GM12878 (cell line): Measurements from ENCODE around the gene ERC1. TPM values are rescaled to one million over a fixed set of nuclear protein-coding genes. Genes with fewer than 3 reads are reported as not detected.

ENCODE experiments used
- ATAC-seq: fragments of 200-7000 bp; cut with Tn5 transposase; 3 replicates; pipeline ENCODE4 v1.9.1; 2020; ENCODE audit warnings: mild to moderate bottlenecking, moderate library complexity
- BruUV-seq: library from RNA; stranded (reverse); fragments of 400-500 nt; replicated peaks from 2 replicates; lab custom pipeline; 2021; lab: Mats Ljungman, UMichigan
- CTCF ChIA-PET: fragments of 300-600 bp; sonication (Branson Sonifier 250); formaldehyde crosslinking; extraction: SDS; loops from one replicate; lab custom pipeline; 2021; ENCODE audit warnings: inconsistent platforms; lab: Yijun Ruan, JAX
- POLR2A ChIA-PET: fragments of 350-600 bp; formaldehyde crosslinking; extraction: SDS; loops from one replicate; lab custom pipeline; 2021; ENCODE audit warnings: inconsistent platforms; lab: Charles Lee
- RAD21 ChIA-PET: fragments of 300-600 bp; sonication (Branson Sonifier 250); formaldehyde crosslinking; loops from one replicate; lab custom pipeline; 2023; ENCODE audit warnings: antibody characterized with exemption; ENCODE audit not compliant: unreplicated experiment; lab: Charles Lee
- SMC1A ChIA-PET: fragments of 300-600 bp; sonication (Branson Sonifier 250); formaldehyde crosslinking; loops from one replicate; lab custom pipeline; 2023; ENCODE audit not compliant: unreplicated experiment, uncharacterized antibody; lab: Charles Lee
- DNase-seq: peaks from one replicate; pipeline ENCODE4 v3.0.0-alpha.2; 2011; ENCODE audit warnings: low read depth, low spot score
- FAIRE-seq: peaks from 3 replicates; lab custom pipeline; 2011; peaks lifted over from hg19 to GRCh38; lab: Jason Lieb, UNC
- H2AFZ ChIP-seq: 2 replicates; pipeline ENCODE4 v1.6.0; 2011; ENCODE audit warnings: low read depth, low read length, control low read depth; ENCODE audit not compliant: control insufficient read depth
- H3K27ac ChIP-seq: 2 replicates; pipeline ENCODE4 v1.5.1; 2011; ENCODE audit warnings: control low read depth; ENCODE audit not compliant: control insufficient read depth, insufficient read depth
- H3K27me3 ChIP-seq, 2 experiments: replicated peaks in 1 of 2; 2 replicates each; pipeline versions ENCODE4 v1.6.0 to v1.6.1; 2011; ENCODE audit warnings: low read length in 1 of 2; ENCODE audit not compliant: control insufficient read depth in 2 of 2, insufficient read depth in 2 of 2
- H3K36me3 ChIP-seq, 2 experiments: 2 replicates each; pipeline ENCODE4 v1.5.1; 2011; ENCODE audit warnings: low read length in 1 of 2; ENCODE audit not compliant: control insufficient read depth in 2 of 2, insufficient read depth in 2 of 2
- H3K4me1 ChIP-seq: 2 replicates; pipeline ENCODE4 v1.6.1; 2011; ENCODE audit warnings: mild to moderate bottlenecking, low read length, moderate library complexity, mixed read lengths; ENCODE audit not compliant: control insufficient read depth, insufficient read depth
- H3K4me2 ChIP-seq: 2 replicates; pipeline ENCODE4 v1.6.0; 2011; ENCODE audit warnings: control low read depth; ENCODE audit not compliant: control insufficient read depth, insufficient read depth
- H3K4me3 ChIP-seq: fragments of 200-600 bp; sonication (generic); 2 replicates; pipeline ENCODE4 v1.5.1; 2016
- H3K79me2 ChIP-seq: 2 replicates; pipeline ENCODE4 v1.6.0; 2011; ENCODE audit warnings: low read length; ENCODE audit not compliant: control insufficient read depth, insufficient read depth
- H3K9ac ChIP-seq: 2 replicates; pipeline ENCODE4 v1.8.0; 2011; ENCODE audit warnings: low read length, control low read depth, mixed read lengths; ENCODE audit not compliant: control insufficient read depth, insufficient read depth
- H3K9me3 ChIP-seq: replicated peaks from 3 replicates; pipeline ENCODE4 v1.5.1; 2011; ENCODE audit warnings: mild to moderate bottlenecking, low read length; ENCODE audit not compliant: control insufficient read depth, insufficient read depth
- H4K20me1 ChIP-seq: 2 replicates; pipeline ENCODE4 v1.6.0; 2011; ENCODE audit not compliant: control insufficient read depth, insufficient read depth
- BHLHE40 ChIP-seq, 2 experiments: fragments of 450-650 bp in 1 of 2; IDR thresholded peaks; 2 replicates each; pipeline ENCODE4 v1.6.1; 2011 to 2017; ENCODE audit warnings: low read depth in 2 of 2, borderline replicate concordance in 1 of 2, improper control_type of control experiment in 1 of 2, low read length in 1 of 2, mild to moderate bottlenecking in 1 of 2
- EGR1 ChIP-seq, 2 experiments: IDR thresholded peaks; 1 replicate in 1 of 2; 2 replicates in 1 of 2; pipeline ENCODE4 v1.6.1; 2011 to 2012; ENCODE audit warnings: low read depth in 2 of 2, low read length in 2 of 2, borderline replicate concordance in 1 of 2, mild to moderate bottlenecking in 1 of 2, moderate library complexity in 1 of 2
- HDGF ChIP-seq: fragments of 450-650 bp; IDR thresholded peaks from 2 replicates; pipeline ENCODE4 v1.6.1; 2016; ENCODE audit warnings: antibody characterized with exemption
- POLR2A ChIP-seq: IDR thresholded peaks from 2 replicates; pipeline ENCODE4 v1.6.1; 2011; ENCODE audit warnings: low read depth, mild to moderate bottlenecking, low read length
- RB1 ChIP-seq: fragments of 450-650 bp; formaldehyde crosslinking; IDR thresholded peaks from 2 replicates; pipeline ENCODE4 v1.6.1; 2017; ENCODE audit warnings: mild to moderate bottlenecking, borderline replicate concordance
- RFX5 ChIP-seq: IDR thresholded peaks from 2 replicates; pipeline ENCODE4 v1.6.1; 2011; ENCODE audit warnings: low read depth, low read length, improper control_type of control experiment
- RUNX3 ChIP-seq: IDR thresholded peaks from 2 replicates; pipeline ENCODE4 v1.6.1; 2012; ENCODE audit warnings: low read length, inconsistent platforms
- SMAD5 ChIP-seq: IDR thresholded peaks from 2 replicates; pipeline ENCODE4 v1.6.1; 2016; ENCODE audit warnings: antibody characterized with exemption, low read depth
- TCF12 ChIP-seq: IDR thresholded peaks from 2 replicates; pipeline ENCODE4 v1.6.1; 2011; ENCODE audit warnings: low read depth, mild to moderate bottlenecking, low read length
- TCF3 ChIP-seq: IDR thresholded peaks from 2 replicates; pipeline ENCODE4 v1.6.1; 2012; ENCODE audit warnings: low read depth, mild to moderate bottlenecking, low read length, borderline replicate concordance; ENCODE audit not compliant: insufficient read depth
- TCF7 ChIP-seq: IDR thresholded peaks from 2 replicates; pipeline ENCODE4 v1.6.1; 2014; ENCODE audit warnings: antibody characterized with exemption, borderline replicate concordance
- ZNF207 ChIP-seq: fragments of 450-650 bp; IDR thresholded peaks from 2 replicates; pipeline ENCODE4 v1.6.1; 2014; ENCODE audit warnings: antibody characterized with exemption, mild to moderate bottlenecking, borderline replicate concordance
- WGBS: methylation state at CpG from one replicate; pipeline ENCODE4 v1.1.6; 2016; ENCODE audit warnings: low lambda C conversion rate; ENCODE audit not compliant: insufficient replicate concordance, insufficient coverage; ENCODE audit errors: missing lambda C conversion rate; 5-methylcytosine and 5-hydroxymethylcytosine counted together
- in situ Hi-C: fragments of 300-500 bp; cut with MboI; formaldehyde crosslinking; loops from 9 replicates; pipeline ENCODE4 v1.14.3; 2018; ENCODE audit warnings: mixed read lengths
- intact Hi-C: fragments of 100-400 bp; cut with micrococcal nuclease; formaldehyde crosslinking; loops from one replicate; pipeline ENCODE4 v1.14.2; 2022; ENCODE audit not compliant: unreplicated experiment
- polyA plus RNA-seq, 11 experiments: library from polyadenylated mRNA; depleted of rRNA in 4 of 11; unstranded in 6 of 11; stranded (reverse) in 5 of 11; fragments of >200 nt; fragmentation: Nextera tagmentation in 4 of 11; fragmentation: Illumina TruSeq in 1 of 11; extraction: Ambion mirVana in 4 of 11; extraction: Trizol in 1 of 11; gene quantifications; 1 replicate in 1 of 11; 2 replicates in 10 of 11; pipeline versions ENCODE4 v1.2.1 to v1.2.3, GENCODE V29; 2011 to 2016; ENCODE audit warnings: inconsistent platforms in 2 of 11, missing spikeins in 2 of 11, low read depth in 1 of 11
- total RNA-seq, 4 experiments: library from RNA; depleted of rRNA in 3 of 4; stranded (reverse); fragments of >200 nt in 3 of 4; fragmentation: Illumina TruSeq in 1 of 4; extraction: Trizol in 1 of 4; gene quantifications; 2 replicates each; pipeline versions ENCODE4 v1.2.1 to v1.2.3, GENCODE V29; 2013 to 2021
- TF ChIP-seq, protein P1 (sequence below): fragments of 450-650 bp; IDR thresholded peaks from 2 replicates; pipeline ENCODE4 v1.6.1; 2017; ENCODE audit warnings: mild to moderate bottlenecking
- TF ChIP-seq, protein P2 (sequence below): IDR thresholded peaks from 2 replicates; pipeline ENCODE4 v1.6.1; 2012; ENCODE audit warnings: low read depth, low read length, improper control_type of control experiment
- TF ChIP-seq, protein P3 (sequence below): fragments of 450-650 bp; IDR thresholded peaks from 2 replicates; pipeline ENCODE4 v1.6.1; 2017; ENCODE audit warnings: low read depth, mild to moderate bottlenecking, moderate library complexity

ERC1 gene
- total and polyA plus RNA-seq, 10 of the 15 experiments (the other 5 are each of a cell fraction or from before 2014, with no cell fraction given): 0.75 to 8.0 (median 5.0) TPM

DNA sequence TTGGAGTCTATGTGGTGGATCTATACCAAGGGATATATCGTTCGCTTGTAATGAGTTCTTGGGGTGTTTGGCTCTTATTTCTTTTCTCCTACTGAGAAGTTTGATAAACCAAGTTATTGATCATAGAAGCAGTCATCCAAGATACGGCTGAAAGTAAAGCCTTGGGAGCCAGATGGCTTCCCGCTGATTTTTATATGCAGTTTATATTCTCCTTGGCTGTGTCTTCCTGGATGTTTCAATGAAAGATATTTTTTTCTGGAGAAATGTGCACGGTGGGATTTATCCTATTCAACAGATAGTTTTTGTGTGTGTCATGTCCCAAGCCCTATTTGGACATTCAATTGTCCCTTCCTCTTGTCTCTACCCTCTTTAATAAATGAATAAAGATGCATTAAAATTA, 289.0 kb downstream of the ERC1 start:
- 54% methylated on average over 5 of the region's 5 CpGs for WGBS
- FAIRE-seq (no peak), DNase-seq (no peak), ATAC-seq (no peak)
- no peak for TF ChIP-seq HDGF
- no peak for TF ChIP-seq BHLHE40 (IDR thresholded peaks at IDR 0.05; ENCODE audit: borderline replicate concordance in 1 of 2, low read depth in 2 of 2, low read length in 1 of 2)
- TF ChIP-seq RFX5: no peak
- no peak for TF ChIP-seq EGR1 (IDR thresholded peaks at IDR 0.05; ENCODE audit: borderline replicate concordance in 1 of 2, low read depth in 2 of 2, low read length in 2 of 2)
- TF ChIP-seq RB1: no peak
- TF ChIP-seq POLR2A: no peak
- TF ChIP-seq SMAD5: no peak
- no peak for TF ChIP-seq RUNX3
- TF ChIP-seq, protein P1, sequence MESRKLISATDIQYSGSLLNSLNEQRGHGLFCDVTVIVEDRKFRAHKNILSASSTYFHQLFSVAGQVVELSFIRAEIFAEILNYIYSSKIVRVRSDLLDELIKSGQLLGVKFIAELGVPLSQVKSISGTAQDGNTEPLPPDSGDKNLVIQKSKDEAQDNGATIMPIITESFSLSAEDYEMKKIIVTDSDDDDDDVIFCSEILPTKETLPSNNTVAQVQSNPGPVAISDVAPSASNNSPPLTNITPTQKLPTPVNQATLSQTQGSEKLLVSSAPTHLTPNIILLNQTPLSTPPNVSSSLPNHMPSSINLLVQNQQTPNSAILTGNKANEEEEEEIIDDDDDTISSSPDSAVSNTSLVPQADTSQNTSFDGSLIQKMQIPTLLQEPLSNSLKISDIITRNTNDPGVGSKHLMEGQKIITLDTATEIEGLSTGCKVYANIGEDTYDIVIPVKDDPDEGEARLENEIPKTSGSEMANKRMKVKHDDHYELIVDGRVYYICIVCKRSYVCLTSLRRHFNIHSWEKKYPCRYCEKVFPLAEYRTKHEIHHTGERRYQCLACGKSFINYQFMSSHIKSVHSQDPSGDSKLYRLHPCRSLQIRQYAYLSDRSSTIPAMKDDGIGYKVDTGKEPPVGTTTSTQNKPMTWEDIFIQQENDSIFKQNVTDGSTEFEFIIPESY: no peak
- TF ChIP-seq, protein P2, sequence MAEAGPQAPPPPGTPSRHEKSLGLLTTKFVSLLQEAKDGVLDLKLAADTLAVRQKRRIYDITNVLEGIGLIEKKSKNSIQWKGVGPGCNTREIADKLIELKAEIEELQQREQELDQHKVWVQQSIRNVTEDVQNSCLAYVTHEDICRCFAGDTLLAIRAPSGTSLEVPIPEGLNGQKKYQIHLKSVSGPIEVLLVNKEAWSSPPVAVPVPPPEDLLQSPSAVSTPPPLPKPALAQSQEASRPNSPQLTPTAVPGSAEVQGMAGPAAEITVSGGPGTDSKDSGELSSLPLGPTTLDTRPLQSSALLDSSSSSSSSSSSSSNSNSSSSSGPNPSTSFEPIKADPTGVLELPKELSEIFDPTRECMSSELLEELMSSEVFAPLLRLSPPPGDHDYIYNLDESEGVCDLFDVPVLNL: no peak
- TF ChIP-seq, protein P3, sequence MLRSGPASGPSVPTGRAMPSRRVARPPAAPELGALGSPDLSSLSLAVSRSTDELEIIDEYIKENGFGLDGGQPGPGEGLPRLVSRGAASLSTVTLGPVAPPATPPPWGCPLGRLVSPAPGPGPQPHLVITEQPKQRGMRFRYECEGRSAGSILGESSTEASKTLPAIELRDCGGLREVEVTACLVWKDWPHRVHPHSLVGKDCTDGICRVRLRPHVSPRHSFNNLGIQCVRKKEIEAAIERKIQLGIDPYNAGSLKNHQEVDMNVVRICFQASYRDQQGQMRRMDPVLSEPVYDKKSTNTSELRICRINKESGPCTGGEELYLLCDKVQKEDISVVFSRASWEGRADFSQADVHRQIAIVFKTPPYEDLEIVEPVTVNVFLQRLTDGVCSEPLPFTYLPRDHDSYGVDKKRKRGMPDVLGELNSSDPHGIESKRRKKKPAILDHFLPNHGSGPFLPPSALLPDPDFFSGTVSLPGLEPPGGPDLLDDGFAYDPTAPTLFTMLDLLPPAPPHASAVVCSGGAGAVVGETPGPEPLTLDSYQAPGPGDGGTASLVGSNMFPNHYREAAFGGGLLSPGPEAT: no peak
- no peak for TF ChIP-seq TCF3
- TF ChIP-seq TCF12: no peak
- no peak for TF ChIP-seq ZNF207
- TF ChIP-seq TCF7: no peak
- RAD21 ChIA-PET: no interaction called here
- CTCF ChIA-PET: interaction anchor here (1.9 kb wide), 1 partner anchor 304 kb away, joined by 10 read pairs; no protein-coding TSS in a partner anchor
- in situ Hi-C loops (no loop called here), intact Hi-C loops (loop anchor here (5.0 kb wide), 1 partner anchor 302 kb away; no protein-coding TSS in a partner anchor)
- no peak overlapping the region for H2AFZ ChIP-seq
- no peak overlapping the region for H3K4me3 ChIP-seq
- no peak overlapping the region for H3K27ac ChIP-seq
- no peaks in the 10 kb centered on the region for H4K20me1 ChIP-seq
- no peak overlapping the region for H3K9ac ChIP-seq
- SMC1A ChIA-PET: no interaction called here
- no peak overlapping the region for H3K4me2 ChIP-seq
- BruUV-seq: no TSS peak
- no peaks in the 10 kb centered on the region for H3K4me1 ChIP-seq
- H3K9me3 ChIP-seq: no peaks in the 10 kb centered on the region
- POLR2A ChIA-PET: no interaction called here
- H3K36me3 ChIP-seq: no peaks in the 10 kb centered on the region
- H3K79me2 ChIP-seq: no peaks in the 10 kb centered on the region
- no peaks in the 10 kb centered on the region for H3K27me3 ChIP-seq
